Lower leg skin (tissue), 3 donors: ENCODE results near the gene LILRA2.

Source experiments
- CTCF ChIP-seq, 3 donors: fragments of 450-650 bp; IDR thresholded peaks; one replicate each; pipeline ENCODE4 v1.5.1; 2016; ENCODE audit warnings: antibody characterized with exemption in 3 of 3, mild to moderate bottlenecking in 3 of 3, moderate library complexity in 2 of 3
- POLR2A ChIP-seq, 2 donors: fragments of 450-650 bp; IDR thresholded peaks; one replicate each; pipeline ENCODE4 v1.6.1; 2016 to 2017; ENCODE audit warnings: antibody characterized with exemption in 2 of 2, mild to moderate bottlenecking in 1 of 2, moderate library complexity in 1 of 2

- TF ChIP-seq POLR2A (IDR thresholded peaks at IDR 0.05), result no peak
- TF ChIP-seq CTCF (IDR thresholded peaks at IDR 0.05), result no peak
Measured at GRCh38 chr19:54614726-54615125, 41.1 kb downstream of the LILRA2 start.
